K562 (cell line): ENCODE results near the gene ZNF816. TPM values are rescaled to one million over a fixed set of nuclear protein-coding genes. Genes with fewer than 3 reads are reported as not detected.

Experiments
- ATAC-seq: fragments of 200-7000 bp; cut with Tn5 transposase; 3 replicates; pipeline ENCODE4 v1.9.1; 2020; ENCODE audit warnings: moderate library complexity
- BruUV-seq: library from RNA; stranded (reverse); fragments of 400-500 nt; replicated peaks from 2 replicates; lab custom pipeline; 2021; lab: Mats Ljungman, UMichigan
- CTCF ChIA-PET: fragments of 300-600 bp; formaldehyde crosslinking; extraction: SDS; loops from one replicate; lab custom pipeline; 2021; ENCODE audit warnings: low intra/inter-chr PET ratio; lab: Yijun Ruan, JAX
- POLR2A ChIA-PET: fragments of 300-600, 350-650 bp; sonication (Branson Sonifier 250); formaldehyde crosslinking; extraction: SDS; loops from one replicate; lab custom pipeline; 2021; ENCODE audit warnings: antibody characterized with exemption, inconsistent platforms; lab: Yijun Ruan, JAX
- DNase-seq, 4 experiments: peaks; one replicate each; pipeline versions ENCODE4 v3.0.0 to v3.0.0-alpha.2; 2011 to 2018; ENCODE audit warnings: low spot score in 3 of 4, mixed read lengths in 3 of 4; ENCODE audit errors: extremely low read depth in 1 of 4
- FAIRE-seq: peaks from 2 replicates; lab custom pipeline; 2011; peaks lifted over from hg19 to GRCh38; lab: Jason Lieb, UNC
- H2AFZ ChIP-seq: 2 replicates; pipeline ENCODE4 v1.6.0; 2011; ENCODE audit warnings: low read depth, low read length, control low read depth, inconsistent platforms
- H3K27ac ChIP-seq: fragments of 200-600 bp; 3 replicates; pipeline ENCODE4 v1.8.0; 2011; ENCODE audit warnings: low read depth, mild to moderate bottlenecking, control low read depth, inconsistent platforms, low read length, moderate library complexity, mixed read lengths; ENCODE audit errors: extremely low read depth
- H3K27me3 ChIP-seq, 2 experiments: fragments of 300-600 bp in 1 of 2; 2 replicates in 1 of 2; 3 replicates in 1 of 2; pipeline versions ENCODE4 v1.6.0 to v1.8.0; 2011; ENCODE audit warnings: inconsistent platforms in 2 of 2, low read length in 2 of 2, mild to moderate bottlenecking in 1 of 2, mixed read lengths in 1 of 2, moderate library complexity in 1 of 2; ENCODE audit not compliant: control insufficient read depth in 2 of 2, insufficient read depth in 2 of 2
- H3K36me3 ChIP-seq: fragments of 300-600 bp; 3 replicates; pipeline ENCODE4 v1.8.0; 2011; ENCODE audit warnings: mild to moderate bottlenecking, low read length, inconsistent platforms; ENCODE audit not compliant: control insufficient read depth, insufficient read depth
- H3K4me1 ChIP-seq, 2 experiments: fragments of 200-600 bp in 1 of 2; replicated peaks in 1 of 2; 2 replicates in 1 of 2; 3 replicates in 1 of 2; pipeline versions ENCODE4 v1.5.1 to v1.8.0; 2011; ENCODE audit warnings: inconsistent platforms in 2 of 2, low read length in 2 of 2, mild to moderate bottlenecking in 1 of 2, mixed read lengths in 1 of 2, moderate library complexity in 1 of 2; ENCODE audit not compliant: control insufficient read depth in 2 of 2, insufficient read depth in 2 of 2
- H3K4me2 ChIP-seq: 2 replicates; pipeline ENCODE4 v1.6.1; 2011; ENCODE audit warnings: low read length, control low read depth, inconsistent platforms, mixed read lengths; ENCODE audit not compliant: insufficient read depth
- H3K4me3 ChIP-seq: fragments of 200-600 bp; sonication (generic), shearing (Covaris generic); 2 replicates; pipeline ENCODE4 v1.5.1; 2016; ENCODE audit warnings: control low read depth, inconsistent platforms
- H3K79me2 ChIP-seq: fragments of 200-600 bp; 3 replicates; pipeline ENCODE4 v1.8.0; 2011; ENCODE audit warnings: low read length, inconsistent platforms; ENCODE audit not compliant: control insufficient read depth, insufficient read depth
- H3K9ac ChIP-seq, 2 experiments: 2 replicates each; pipeline versions ENCODE4 v1.6.0 to v1.6.1; 2011; ENCODE audit warnings: low read depth in 2 of 2, low read length in 2 of 2, control low read depth in 1 of 2, inconsistent platforms in 1 of 2, mild to moderate bottlenecking in 1 of 2, mixed read lengths in 1 of 2; ENCODE audit not compliant: insufficient read depth in 1 of 2
- H3K9me1 ChIP-seq: one replicate; pipeline ENCODE4 v1.6.0; 2011; ENCODE audit warnings: inconsistent platforms, mild to moderate bottlenecking, low read length, moderate library complexity; ENCODE audit not compliant: control insufficient read depth, insufficient read depth
- H3K9me3 ChIP-seq: replicated peaks from 2 replicates; pipeline ENCODE4 v1.5.1; 2011; ENCODE audit warnings: low read depth, low read length, inconsistent platforms; ENCODE audit not compliant: control insufficient read depth, insufficient read depth
- H4K20me1 ChIP-seq: replicated peaks from 2 replicates; pipeline ENCODE4 v1.6.1; 2011; ENCODE audit warnings: low read length, inconsistent platforms, mixed read lengths; ENCODE audit not compliant: control insufficient read depth, insufficient read depth
- FOXJ3 ChIP-seq: sonication (generic); formaldehyde crosslinking; IDR thresholded peaks from 2 replicates; pipeline ENCODE4 v1.4.0; 2020; ENCODE audit warnings: mild to moderate bottlenecking, missing genetic modification reagents
- GABPA ChIP-seq: fragments of 200-800 bp; sonication (Bioruptor generic); conservative IDR thresholded peaks from 2 replicates; pipeline ENCODE4 v1.6.1; 2016; ENCODE audit warnings: low read depth, missing genetic modification characterization, missing compliant biosample characterization
- MTA3 ChIP-seq: fragments of 450-650 bp; formaldehyde crosslinking; IDR thresholded peaks from 2 replicates; pipeline ENCODE4 v1.6.1; 2017; ENCODE audit warnings: mild to moderate bottlenecking, borderline replicate concordance
- ZBTB1 ChIP-seq: sonication (generic); formaldehyde crosslinking; IDR thresholded peaks from 2 replicates; pipeline ENCODE4 v1.8.1; 2023; ENCODE audit warnings: missing genetic modification reagents, low read depth, mild to moderate bottlenecking, borderline replicate concordance
- ZNF197 ChIP-seq: fragments of 200-800 bp; sonication (Bioruptor generic); IDR thresholded peaks from 2 replicates; pipeline ENCODE4 v1.6.1; 2016; ENCODE audit warnings: low read depth, missing genetic modification characterization, missing compliant biosample characterization
- ZNF212 ChIP-seq: fragments of 450-650 bp; formaldehyde crosslinking; IDR thresholded peaks from 2 replicates; pipeline ENCODE4 v1.4.0; 2020; ENCODE audit warnings: mild to moderate bottlenecking
- WGBS: fragments of 100-300 bp; shearing (Covaris generic); methylation state at CpG from one replicate; pipeline ENCODE4 v1.1.6; 2016; ENCODE audit warnings: low coverage, mixed read lengths; ENCODE audit not compliant: insufficient coverage; ENCODE audit errors: missing lambda C conversion rate; 5-methylcytosine and 5-hydroxymethylcytosine counted together
- in situ Hi-C: fragments of 300-500 bp; cut with MboI; formaldehyde crosslinking; loops from 4 replicates; pipeline ENCODE4 v1.15.0; 2018; ENCODE audit warnings: inconsistent platforms, mixed read lengths
- intact Hi-C: fragments of 100-400 bp; cut with micrococcal nuclease; formaldehyde crosslinking; loops from 2 replicates; pipeline ENCODE4 v1.14.2; 2022
- polyA plus RNA-seq, 8 experiments: library from polyadenylated mRNA; depleted of rRNA in 4 of 8; stranded (reverse) in 5 of 8; unstranded in 3 of 8; fragments of >200 nt; fragmentation: Nextera tagmentation in 2 of 8; fragmentation: Illumina TruSeq in 1 of 8; extraction: Ambion mirVana in 2 of 8; extraction: Trizol in 1 of 8; gene quantifications; 2 replicates each; pipeline versions ENCODE4 v1.2.1 to v1.2.3, GENCODE V29; 2011 to 2014; ENCODE audit warnings: inconsistent platforms in 1 of 8, missing spikeins in 1 of 8
- total RNA-seq, 7 experiments: library from RNA; depleted of rRNA in 6 of 7; stranded (reverse); fragments of >200 nt in 6 of 7; fragmentation: Illumina TruSeq in 2 of 7; extraction: Trizol in 2 of 7; gene quantifications; 2 replicates each; pipeline versions ENCODE4 v1.2.1 to v1.2.3, GENCODE V29; 2011 to 2021; ENCODE audit warnings: low replicate concordance in 1 of 7

The ZNF816 gene
- total and polyA plus RNA-seq, 9 of the 15 experiments (the other 6 are each of a cell fraction or from before 2014, with no cell fraction given): 8.6 to 23.4 (median 13.0) TPM

GRCh38 chr19:53008061-53008778, 45.5 kb upstream of the ZNF816 start:
- Histone ChIP-seq H3K27me3 (peaks cover 23 to 50% of the 10 kb centered on the region in 2 experiments; a peak in 4 of 5 replicates), H3K36me3 (no peaks in the 10 kb centered on the region), H4K20me1 (no peaks in the 10 kb centered on the region), H2AFZ (peak overlapping the region; percentile 85; the same call in 1 of the 2 replicates), H3K4me2 (peak overlapping the region; percentile 69), H3K27ac (no peak overlapping the region), H3K9me1 (no peaks in the 10 kb centered on the region), H3K79me2 (no peaks in the 10 kb centered on the region), H3K4me1 (peaks cover 3 to 5% of the 10 kb centered on the region in 2 experiments; a peak in 3 of 5 replicates), H3K9ac (peak overlapping the region in 1 of 2 experiments; percentile 24; a peak in 1 of 4 replicates)
- intact Hi-C loops: no loop called here
- in situ Hi-C loops: no loop called here
- CTCF ChIA-PET: no interaction called here
- 10% methylated on average over 25 of the region's 25 CpGs for WGBS
- ATAC-seq: no peak
- no peak for DNase-seq
- POLR2A ChIA-PET: interaction anchor here (1.4 kb wide), 1 partner anchor 10 kb away, joined by 3 read pairs; no protein-coding TSS in a partner anchor
- no TSS peak for BruUV-seq
- no peak for TF ChIP-seq MTA3
- TF ChIP-seq ZNF197: no peak
- TF ChIP-seq ZBTB1: no peak
- TF ChIP-seq ZNF212 (CRISPR knock-in tag): no peak
- no peak for TF ChIP-seq FOXJ3 (CRISPR knock-in tag)
- no peak for TF ChIP-seq GABPA (tag)
- TF ChIP-seq, all 486 proteins: peak for 0
- FAIRE-seq: no peak
- H3K9me3 ChIP-seq: no peaks in the 10 kb centered on the region; the same call in 1 of the 2 replicates
- no peak overlapping the region for H3K4me3 ChIP-seq
